GM23338 (cell line): Measurements from ENCODE around the gene MAOB.

Source experiments
- CTCF ChIP-seq, 2 experiments: fragments of 200-600 bp in 1 of 2; sonication (generic) in 1 of 2; conservative IDR thresholded peaks; 2 replicates each; pipeline versions ENCODE4 v1.5.1 to v1.6.1; 2016 to 2017; ENCODE audit warnings: antibody characterized with exemption in 2 of 2, low read depth in 2 of 2, mild to moderate bottlenecking in 2 of 2, moderate library complexity in 1 of 2
- EZH2phosphoT487 ChIP-seq: fragments of 200-600 bp; sonication (generic); IDR thresholded peaks from one replicate; pipeline ENCODE4 v1.8.1; 2018; ENCODE audit warnings: antibody characterized with exemption; ENCODE audit not compliant: unreplicated experiment

GRCh38 chrX:43861750-43862149 is 20.5 kb downstream of the MAOB start:
- no peak for TF ChIP-seq CTCF (conservative IDR thresholded peaks at IDR 0.05; ENCODE audit: low read depth in 2 of 2)
- TF ChIP-seq EZH2phosphoT487 = no peak
